NCI-H1694 treated with DMSO at 0.1 percent for 48 hours (cell line): ENCODE data around the gene MEAK7.

Source experiments
- DNase-seq: peaks from one replicate; lab custom pipeline; 2025; lab: John Stamatoyannopoulos, UW

MEAK7 gene

DNA sequence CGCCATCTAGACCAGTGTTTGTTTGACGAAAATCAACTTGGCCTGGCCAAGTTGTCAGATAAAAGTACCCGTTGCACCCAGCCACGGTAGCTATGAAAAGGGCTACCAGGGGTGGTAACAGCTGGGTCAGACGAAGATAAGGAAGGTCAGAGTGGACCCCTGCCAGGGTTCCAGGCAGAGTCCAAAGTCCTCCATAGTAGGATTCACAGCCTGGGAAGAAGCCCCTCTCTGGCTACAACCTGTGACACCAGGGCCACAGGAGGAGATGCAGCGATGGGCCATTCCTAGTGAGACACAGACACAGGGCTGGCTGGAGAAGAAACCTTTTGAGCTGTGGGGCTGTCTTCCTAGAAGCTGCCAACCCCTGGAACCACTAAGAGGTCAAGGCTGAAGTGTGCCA lies 39.3 kb downstream of the MEAK7 start:
- DNase-seq = no peak

DNA sequence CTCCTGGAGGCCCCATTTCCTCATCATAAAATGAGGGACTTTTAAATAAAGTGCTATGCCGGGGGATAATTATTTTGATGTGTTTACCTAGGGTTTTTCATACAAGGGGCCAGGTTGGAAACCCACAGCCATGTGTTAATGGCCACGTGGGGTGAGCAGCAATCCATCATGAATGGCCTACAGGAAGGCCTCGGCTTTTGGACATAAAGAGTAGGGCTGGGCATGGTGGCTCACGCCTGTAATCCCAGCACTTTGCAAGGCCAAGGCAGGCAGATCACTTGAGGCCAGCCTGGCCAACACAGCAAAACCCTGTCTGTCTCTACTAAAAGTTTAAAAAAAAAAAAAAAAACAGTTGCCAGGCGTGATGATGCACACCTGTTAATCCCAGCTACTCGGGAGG lies 40.3 kb downstream of the MEAK7 start:
- DNase-seq = no peak

DNA sequence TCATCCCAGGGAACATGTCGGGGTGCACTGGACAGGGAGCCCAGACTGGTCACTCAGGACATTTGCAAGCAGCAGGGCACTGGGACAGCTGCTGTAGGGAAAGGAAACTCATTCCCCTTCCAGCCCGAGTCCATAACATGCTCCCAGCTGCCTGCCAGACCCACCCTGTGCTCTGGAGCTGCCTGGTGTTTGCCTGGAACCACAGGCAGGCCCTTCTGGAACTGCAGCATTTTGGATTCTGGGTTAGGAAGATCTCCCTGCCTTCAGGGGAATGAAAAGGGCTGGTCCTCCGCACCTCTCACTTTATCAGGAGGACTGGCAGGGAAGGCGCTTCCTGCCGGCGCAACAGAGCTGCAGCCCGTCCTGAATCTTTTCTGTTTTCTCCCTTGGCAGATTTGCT lies 41.2 kb downstream of the MEAK7 start:
- no peak for DNase-seq

DNA sequence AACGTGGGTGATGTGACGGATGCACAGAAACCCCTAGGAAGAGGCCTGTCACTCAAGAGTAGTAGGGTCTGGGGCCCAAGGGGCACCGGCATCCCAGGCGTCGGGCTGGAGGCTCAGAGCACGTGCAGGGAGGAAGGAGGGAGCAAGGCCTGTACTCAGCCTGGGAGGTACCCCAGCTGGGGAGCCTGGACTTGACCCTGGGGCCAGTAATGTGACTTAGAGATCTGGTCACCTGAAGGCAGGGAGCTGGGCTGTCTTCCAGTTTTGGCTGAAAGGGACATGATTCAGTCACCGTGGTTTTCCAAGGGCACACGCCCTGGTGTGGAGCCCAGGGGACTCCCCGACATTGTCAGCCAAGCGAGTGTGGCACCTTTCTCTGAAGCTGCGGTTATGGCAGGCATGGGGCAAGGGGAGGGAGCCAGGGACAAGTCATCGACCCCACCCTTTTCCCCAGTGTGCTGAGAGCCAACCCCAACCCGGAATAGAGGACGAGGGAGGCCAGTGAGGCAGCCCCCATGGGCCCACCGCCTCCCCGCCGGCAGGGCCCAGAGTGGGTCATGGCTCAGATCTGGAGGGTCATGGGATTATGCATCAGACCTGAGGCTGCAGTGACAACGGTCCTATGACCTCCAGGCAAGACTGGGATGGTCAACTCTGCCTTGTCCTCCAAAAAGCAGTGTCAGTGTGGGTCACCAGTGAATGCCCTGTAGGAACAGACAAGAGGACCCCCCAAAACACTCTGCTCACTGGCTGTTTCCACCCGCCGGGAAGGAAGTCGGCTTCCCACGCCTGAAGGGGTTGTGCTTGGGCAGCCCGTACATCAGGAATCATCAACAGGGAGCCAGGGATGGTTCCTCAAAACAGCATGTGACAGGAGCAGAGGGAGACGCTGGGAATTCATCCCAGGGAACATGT lies 41.9 kb downstream of the MEAK7 start:
- DNase-seq = no peak

DNA sequence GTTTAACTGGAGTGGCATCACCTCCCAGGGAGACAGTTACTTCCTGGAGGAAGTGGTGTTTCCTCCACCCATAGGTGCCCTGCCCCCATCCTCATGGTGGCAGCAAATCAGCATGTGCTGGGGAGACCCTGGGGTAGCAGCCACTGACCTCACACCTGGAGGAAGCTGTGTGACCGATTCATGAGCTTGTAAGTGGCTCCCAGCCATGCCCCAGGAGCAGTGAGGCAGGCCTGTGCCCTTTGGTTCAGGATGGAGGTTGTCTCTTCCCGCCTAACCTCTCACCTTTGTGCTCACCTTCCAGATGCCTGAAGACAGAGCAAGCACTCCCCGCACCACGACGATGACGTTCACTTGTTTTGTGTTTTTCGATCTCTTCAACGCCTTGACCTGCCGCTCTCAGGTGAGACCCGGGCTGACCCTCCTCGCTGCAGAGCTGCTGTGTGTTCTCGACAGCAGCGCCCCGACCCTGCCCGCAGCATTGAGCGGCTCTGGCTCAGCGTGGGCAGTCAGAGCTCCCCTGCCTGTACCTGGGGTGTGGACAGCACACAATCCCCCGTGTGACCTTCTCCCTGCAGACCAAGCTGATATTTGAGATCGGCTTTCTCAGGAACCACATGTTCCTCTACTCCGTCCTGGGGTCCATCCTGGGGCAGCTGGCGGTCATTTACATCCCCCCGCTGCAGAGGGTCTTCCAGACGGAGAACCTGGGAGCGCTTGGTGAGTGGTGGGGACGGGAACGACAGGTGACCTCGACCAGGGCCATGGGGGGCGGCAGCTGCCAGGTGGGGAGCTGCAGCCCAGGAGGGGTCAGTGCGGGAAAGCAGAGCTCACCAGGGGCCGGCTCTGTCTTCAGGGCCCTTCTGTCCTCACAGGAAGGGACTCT lies 42.8 kb downstream of the MEAK7 start:
- DNase-seq = no peak

DNA sequence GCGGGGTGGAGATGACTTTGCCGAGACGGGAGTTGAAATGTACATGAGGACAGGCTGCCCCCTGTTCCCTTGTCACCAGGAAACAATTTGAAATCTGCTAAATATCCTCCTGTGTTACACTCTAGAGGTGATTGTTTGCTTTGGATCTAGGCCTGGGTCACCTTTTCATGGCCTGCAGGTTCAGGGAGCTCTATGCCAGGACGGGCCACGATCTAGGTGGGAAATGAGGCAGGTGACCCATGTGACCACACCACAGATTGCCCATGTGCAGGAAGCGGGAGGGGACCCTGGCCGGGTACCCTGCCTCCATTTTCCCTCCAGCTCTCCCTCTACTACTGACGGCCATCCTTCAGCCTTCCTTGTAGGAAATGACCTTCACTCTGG lies 43.4 kb downstream of the MEAK7 start:
- DNase-seq = no peak

DNA sequence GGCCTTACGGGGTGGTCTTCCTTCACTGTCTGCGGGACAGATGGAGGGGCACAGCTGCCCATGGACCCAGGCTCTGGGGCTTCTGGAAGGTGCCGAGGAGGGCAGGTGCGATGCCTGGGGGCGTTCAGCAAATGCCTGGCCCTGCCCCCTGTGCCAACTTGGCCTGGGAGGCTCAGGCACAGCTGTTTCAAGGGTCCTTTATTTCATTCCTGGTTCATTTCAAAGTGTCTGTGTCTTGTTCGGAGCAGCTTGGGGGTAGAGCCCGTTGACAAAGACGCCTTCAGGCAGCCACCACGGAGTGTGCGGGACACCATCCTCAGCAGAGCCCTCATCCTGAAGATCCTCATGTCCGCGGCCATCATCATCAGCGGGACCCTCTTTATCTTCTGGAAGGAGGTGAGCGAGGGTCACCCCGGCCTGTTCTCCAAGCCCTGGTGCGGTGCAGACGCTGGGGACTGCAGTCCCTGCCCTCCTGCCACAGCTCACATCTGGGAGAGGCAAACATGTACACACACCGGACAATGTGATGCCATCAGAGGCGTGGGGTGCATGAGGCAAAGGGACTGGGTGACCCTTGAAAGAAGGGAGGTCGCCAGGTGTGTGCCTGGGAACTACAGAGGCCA lies 43.9 kb downstream of the MEAK7 start:
- DNase-seq = no peak

DNA sequence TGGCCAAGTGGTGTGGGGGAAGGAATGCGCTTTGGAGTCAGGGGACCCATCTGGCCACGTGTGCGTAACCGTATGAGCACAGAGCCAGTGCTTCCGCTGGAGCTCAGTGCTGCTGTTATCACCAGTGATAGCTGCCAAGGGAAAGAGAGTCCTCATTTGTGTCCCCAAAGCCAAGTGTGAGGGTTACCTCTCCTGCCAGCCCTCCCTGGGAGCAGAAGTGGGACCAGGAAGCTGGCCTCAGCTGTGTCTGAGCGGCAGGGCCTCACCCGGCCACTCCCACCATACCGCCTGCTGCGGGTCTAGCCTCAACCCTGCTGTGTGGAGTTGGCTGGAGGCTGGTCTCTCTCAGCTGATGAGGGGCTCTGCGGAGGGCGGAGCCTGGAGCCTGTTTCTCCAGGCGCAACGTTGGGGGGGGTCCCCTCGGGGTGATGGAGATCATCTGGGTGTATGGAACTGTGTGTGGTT lies 44.5 kb downstream of the MEAK7 start:
- DNase-seq = no peak

DNA sequence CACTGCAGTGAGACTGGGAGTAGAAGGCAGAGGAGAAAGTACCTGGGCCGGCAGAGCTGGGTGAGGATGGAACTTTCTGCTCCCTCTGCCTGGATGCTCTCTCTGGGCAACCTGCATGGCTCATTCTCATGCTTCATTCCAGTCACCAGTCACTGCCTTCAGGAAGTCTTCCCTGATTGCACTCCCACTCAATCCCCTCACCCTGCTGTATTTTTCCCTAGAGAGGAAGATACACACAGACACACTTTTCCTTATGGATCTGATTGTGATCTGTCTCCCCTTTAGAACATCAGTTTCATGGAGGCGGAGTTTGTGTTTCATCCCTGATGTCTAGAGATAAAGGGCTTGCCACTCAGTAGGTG lies 44.9 kb downstream of the MEAK7 start:
- DNase-seq = no peak

DNA sequence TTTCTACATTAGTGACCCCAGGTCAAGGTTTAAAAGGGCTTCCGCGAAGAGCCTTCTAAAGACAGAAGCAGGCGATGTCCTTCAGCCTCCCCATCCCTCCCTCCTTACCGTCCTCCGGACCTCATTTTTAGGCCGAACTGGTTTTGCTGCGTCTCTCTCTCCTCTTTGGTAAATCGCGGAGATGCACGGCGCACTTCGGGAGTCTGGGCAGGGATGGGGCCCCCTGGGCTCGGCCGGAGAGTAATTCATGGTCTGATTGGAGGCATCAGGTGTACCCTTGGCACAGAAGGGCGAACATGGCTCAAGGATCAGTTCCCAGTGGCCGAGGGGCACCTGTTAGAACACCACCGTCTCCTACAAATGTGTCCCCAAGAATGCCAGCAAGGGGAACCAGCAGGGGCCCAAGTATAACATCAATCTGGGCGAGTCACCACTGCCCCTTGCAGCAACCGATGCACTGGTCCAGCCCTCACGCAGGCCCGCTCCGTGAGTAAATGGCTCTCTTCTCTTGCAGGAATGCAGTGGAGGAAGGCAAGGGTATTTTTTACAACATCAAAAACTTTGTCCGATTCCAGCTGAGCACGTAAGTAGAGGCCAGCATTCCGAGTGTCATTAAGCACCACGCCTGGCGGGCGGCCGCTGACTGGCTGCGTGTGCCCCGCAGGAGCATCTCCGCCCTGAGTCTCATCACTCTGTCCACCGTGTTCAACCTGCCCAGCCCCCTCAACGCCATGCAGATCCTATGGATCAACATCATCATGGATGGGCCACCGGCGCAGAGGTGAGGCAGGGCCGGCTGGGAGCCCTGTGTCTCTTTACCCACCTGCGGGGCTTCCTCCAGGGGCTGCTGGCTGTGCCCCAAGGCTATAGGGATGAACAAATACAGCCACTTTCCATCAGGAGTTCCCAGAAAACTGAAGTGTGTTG lies 45.6 kb downstream of the MEAK7 start:
- DNase-seq = no peak

DNA sequence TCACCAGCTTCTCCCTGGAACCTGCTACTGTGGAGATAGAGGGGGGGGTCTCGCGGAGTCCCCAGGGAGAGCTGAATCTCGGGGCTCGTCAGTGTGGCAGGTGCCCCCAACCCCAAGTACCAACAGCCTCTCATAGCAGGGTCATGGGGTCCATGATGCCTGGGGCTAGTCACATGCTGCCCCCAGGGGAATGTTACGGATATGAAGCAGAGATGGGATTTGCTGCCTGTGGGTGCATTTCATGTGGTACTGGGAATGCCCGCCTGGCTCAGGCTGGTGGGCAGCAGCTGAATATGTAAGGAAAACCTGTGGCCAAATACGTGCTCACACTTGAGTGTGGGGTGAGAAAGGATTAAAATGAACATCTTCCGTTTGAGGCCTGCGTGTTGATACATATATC lies 49.4 kb downstream of the MEAK7 start:
- no peak for DNase-seq
